Neural progenitor cell (in vitro differentiated cells): Measurements from ENCODE around the gene C1orf87. TPM values are rescaled to one million over a fixed set of nuclear protein-coding genes. Genes with fewer than 3 reads are reported as not detected.

ENCODE experiments used
- DNase-seq: peaks from one replicate; pipeline ENCODE4 v3.0.0-alpha.2; 2016; ENCODE audit warnings: low spot score
- H2AFZ ChIP-seq: fragments of 200-600 bp; sonication (generic); replicated peaks from 2 replicates; pipeline ENCODE4 v1.6.1; 2016; ENCODE audit warnings: antibody characterized with exemption
- H3F3A ChIP-seq: fragments of 200-600 bp; sonication (generic); 2 replicates; pipeline ENCODE4 v1.6.1; 2016; ENCODE audit warnings: antibody characterized with exemption, low read depth
- H3K27ac ChIP-seq: fragments of 200-600 bp; sonication (generic); 2 replicates; pipeline ENCODE4 v1.5.1; 2016; ENCODE audit warnings: mild to moderate bottlenecking
- H3K27me3 ChIP-seq: fragments of 200-600 bp; sonication (generic); 2 replicates; pipeline ENCODE4 v1.6.1; 2016; ENCODE audit warnings: mild to moderate bottlenecking, moderate library complexity
- H3K36me3 ChIP-seq: fragments of 200-600 bp; sonication (generic); 2 replicates; pipeline ENCODE4 v1.5.1; 2016
- H3K4me1 ChIP-seq: fragments of 200-600 bp; sonication (generic); 2 replicates; pipeline ENCODE4 v1.6.1; 2016; ENCODE audit warnings: mixed run types
- H3K4me2 ChIP-seq: fragments of 200-600 bp; sonication (generic); 2 replicates; pipeline ENCODE4 v1.6.1; 2016
- H3K4me3 ChIP-seq: fragments of 200-600 bp; sonication (generic); 2 replicates; pipeline ENCODE4 v1.5.1; 2016
- H3K79me2 ChIP-seq: fragments of 200-600 bp; sonication (generic); 2 replicates; pipeline ENCODE4 v1.6.1; 2016; ENCODE audit warnings: low read depth
- H3K9ac ChIP-seq: fragments of 200-600 bp; sonication (generic); 2 replicates; pipeline ENCODE4 v1.6.1; 2016
- H3K9me3 ChIP-seq: fragments of 200-600 bp; sonication (generic); 2 replicates; pipeline ENCODE4 v1.5.1; 2016; ENCODE audit warnings: low read depth
- H4K20me1 ChIP-seq: fragments of 200-600 bp; sonication (generic); 2 replicates; pipeline ENCODE4 v1.6.1; 2016; ENCODE audit warnings: low read depth
- H3K27ac Mint-ChIP-seq: 3 replicates; pipeline ENCODE4 v1.8.0; 2021; ENCODE audit warnings: mixed read lengths
- H3K27me3 Mint-ChIP-seq: 2 replicates; pipeline ENCODE4 v1.8.0; 2022; ENCODE audit warnings: low read depth, mild to moderate bottlenecking, inconsistent platforms, moderate library complexity, mixed read lengths; ENCODE audit not compliant: insufficient read depth
- H3K36me3 Mint-ChIP-seq: 3 replicates; pipeline ENCODE4 v1.8.0; 2021; ENCODE audit warnings: mixed read lengths
- H3K4me1 Mint-ChIP-seq: 3 replicates; pipeline ENCODE4 v1.8.0; 2021; ENCODE audit warnings: mixed read lengths
- H3K4me3 Mint-ChIP-seq: 3 replicates; pipeline ENCODE4 v1.8.0; 2021; ENCODE audit warnings: mild to moderate bottlenecking, moderate library complexity, mixed read lengths
- H3K9me3 Mint-ChIP-seq: 3 replicates; pipeline ENCODE4 v1.8.0; 2020; ENCODE audit warnings: mixed read lengths
- EZH2 ChIP-seq: fragments of 200-600 bp; sonication (generic); IDR thresholded peaks from 2 replicates; pipeline ENCODE4 v1.6.1; 2017; ENCODE audit warnings: antibody characterized with exemption, mild to moderate bottlenecking, moderate library complexity
- EZH2phosphoT487 ChIP-seq: fragments of 200-600 bp; sonication (generic); IDR thresholded peaks from 2 replicates; pipeline ENCODE4 v1.6.1; 2017; ENCODE audit warnings: antibody characterized with exemption
- total RNA-seq: library from RNA; depleted of rRNA; stranded (reverse); fragments of >200 nt; gene quantifications from 2 replicates; pipeline ENCODE4 v1.2.3, GENCODE V29; 2015; ENCODE audit warnings: low replicate concordance
- TF ChIP-seq, protein P1 (sequence below): fragments of 200-600 bp; sonication (generic); IDR thresholded peaks from 2 replicates; pipeline ENCODE4 v1.5.1; 2017; ENCODE audit warnings: antibody characterized with exemption, mild to moderate bottlenecking

The C1orf87 gene
- total RNA-seq, 1 donor from 2014 or later = not detected

DNA sequence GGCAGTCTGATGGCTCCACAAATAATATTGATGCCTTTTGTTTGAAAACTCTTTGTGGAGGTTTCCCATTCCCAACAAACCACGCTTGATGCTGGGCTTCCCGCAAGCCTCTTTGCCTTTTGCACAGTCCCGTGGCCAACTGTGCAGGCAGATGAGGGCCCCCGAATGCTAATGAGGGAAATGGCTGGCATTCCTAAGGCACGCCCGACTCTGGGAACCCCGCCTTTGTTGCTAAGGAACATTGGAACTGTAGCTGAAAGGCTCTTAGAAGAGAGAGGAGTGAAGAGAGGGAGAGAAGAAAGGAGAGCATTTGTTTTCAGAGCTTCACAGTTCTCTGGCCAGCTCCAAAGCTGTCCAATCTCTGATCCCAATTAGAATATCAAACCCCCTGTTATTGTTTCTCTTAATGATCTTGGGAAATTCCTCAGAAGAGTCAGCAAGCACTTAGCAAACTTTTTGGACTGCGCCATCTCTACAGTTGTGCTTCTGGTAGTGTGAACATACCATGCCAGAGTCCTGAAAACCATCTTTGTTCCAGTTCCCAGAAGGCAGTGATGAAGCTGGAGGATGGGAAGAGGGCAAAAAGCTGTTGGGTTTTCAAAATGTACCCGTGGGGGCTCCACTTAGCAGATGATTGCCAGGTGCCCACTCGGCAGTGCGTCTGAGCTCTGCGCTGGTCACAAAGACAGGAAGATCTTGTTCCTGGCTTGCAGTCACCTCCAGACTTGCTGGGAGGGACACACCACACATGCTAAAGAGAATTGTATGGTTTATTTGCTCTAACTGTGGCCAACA, 86.9 kb downstream of the C1orf87 start:
- Mint-ChIP-seq H3K4me3 (no peak overlapping the region), H3K4me1 (peaks cover 26% of the 10 kb centered on the region), H3K27me3 (peaks cover 2% of the 10 kb centered on the region), H3K9me3 (peaks cover 2% of the 10 kb centered on the region), H3K36me3 (peaks cover 2% of the 10 kb centered on the region), H3K27ac (peak overlapping the region; percentile 74)
- H3K4me1 ChIP-seq = peaks cover 18% of the 10 kb centered on the region
- no peaks in the 10 kb centered on the region for H4K20me1 ChIP-seq
- H3K79me2 ChIP-seq = no peaks in the 10 kb centered on the region
- H3K27ac ChIP-seq = no peak overlapping the region
- peak overlapping the region; percentile 13 for H3K4me2 ChIP-seq
- TF ChIP-seq EZH2 (no peak), EZH2phosphoT487 (no peak)
- TF ChIP-seq, protein P1, sequence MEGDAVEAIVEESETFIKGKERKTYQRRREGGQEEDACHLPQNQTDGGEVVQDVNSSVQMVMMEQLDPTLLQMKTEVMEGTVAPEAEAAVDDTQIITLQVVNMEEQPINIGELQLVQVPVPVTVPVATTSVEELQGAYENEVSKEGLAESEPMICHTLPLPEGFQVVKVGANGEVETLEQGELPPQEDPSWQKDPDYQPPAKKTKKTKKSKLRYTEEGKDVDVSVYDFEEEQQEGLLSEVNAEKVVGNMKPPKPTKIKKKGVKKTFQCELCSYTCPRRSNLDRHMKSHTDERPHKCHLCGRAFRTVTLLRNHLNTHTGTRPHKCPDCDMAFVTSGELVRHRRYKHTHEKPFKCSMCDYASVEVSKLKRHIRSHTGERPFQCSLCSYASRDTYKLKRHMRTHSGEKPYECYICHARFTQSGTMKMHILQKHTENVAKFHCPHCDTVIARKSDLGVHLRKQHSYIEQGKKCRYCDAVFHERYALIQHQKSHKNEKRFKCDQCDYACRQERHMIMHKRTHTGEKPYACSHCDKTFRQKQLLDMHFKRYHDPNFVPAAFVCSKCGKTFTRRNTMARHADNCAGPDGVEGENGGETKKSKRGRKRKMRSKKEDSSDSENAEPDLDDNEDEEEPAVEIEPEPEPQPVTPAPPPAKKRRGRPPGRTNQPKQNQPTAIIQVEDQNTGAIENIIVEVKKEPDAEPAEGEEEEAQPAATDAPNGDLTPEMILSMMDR = no peak
- H3K27me3 ChIP-seq = no peaks in the 10 kb centered on the region
- H3K4me3 ChIP-seq = no peak overlapping the region
- H3K36me3 ChIP-seq = no peaks in the 10 kb centered on the region
- H3K9ac ChIP-seq = no peak overlapping the region
- no peaks in the 10 kb centered on the region for H3K9me3 ChIP-seq
- peaks cover 12% of the 10 kb centered on the region for H3F3A ChIP-seq
- peak overlapping the region; percentile 76 for H2AFZ ChIP-seq
- peak; percentile 31 for DNase-seq

DNA sequence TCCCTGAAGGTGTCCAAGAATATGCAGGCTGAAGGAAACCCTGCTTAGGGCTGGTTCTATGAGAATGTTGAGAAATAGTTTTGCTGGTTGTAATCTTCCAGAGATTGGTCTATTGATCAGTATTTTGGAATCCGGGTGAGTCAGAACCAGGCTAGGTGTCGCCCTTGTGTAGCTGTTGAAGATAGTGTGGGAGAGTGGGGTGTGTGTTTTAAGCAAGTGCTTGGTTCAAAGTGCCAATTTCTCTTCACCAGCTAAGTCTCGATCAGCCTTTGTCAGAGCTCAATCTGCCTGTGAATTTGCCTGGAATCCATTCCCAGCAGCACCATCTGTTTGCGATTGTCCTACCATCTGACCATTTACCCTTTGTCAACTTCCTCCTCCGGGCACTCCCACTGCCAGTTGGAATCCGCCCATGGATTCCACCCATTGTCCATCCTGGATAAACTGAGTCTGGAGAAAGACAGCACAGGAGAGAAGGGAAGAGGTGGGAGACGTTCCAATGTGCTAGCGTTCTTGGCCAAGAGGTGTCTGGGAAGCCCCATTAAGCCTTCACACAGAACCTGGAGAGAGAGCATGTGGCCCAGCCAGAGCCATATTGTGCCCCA, 87.6 kb downstream of the C1orf87 start:
- Histone ChIP-seq H3K4me3 (no peak overlapping the region), H3K27ac (no peak overlapping the region), H3F3A (peaks cover 16% of the 10 kb centered on the region), H3K4me2 (no peak overlapping the region), H3K4me1 (peaks cover 23% of the 10 kb centered on the region), H3K79me2 (no peaks in the 10 kb centered on the region), H3K9ac (no peak overlapping the region), H3K36me3 (no peaks in the 10 kb centered on the region), H3K9me3 (no peaks in the 10 kb centered on the region), H2AFZ (no peak overlapping the region), H4K20me1 (no peaks in the 10 kb centered on the region), H3K27me3 (no peaks in the 10 kb centered on the region)
- H3K27ac Mint-ChIP-seq = no peak overlapping the region
- H3K36me3 Mint-ChIP-seq = peaks cover 2% of the 10 kb centered on the region
- H3K27me3 Mint-ChIP-seq = peaks cover 2% of the 10 kb centered on the region
- H3K4me1 Mint-ChIP-seq = peaks cover 30% of the 10 kb centered on the region
- H3K9me3 Mint-ChIP-seq = peaks cover 2% of the 10 kb centered on the region
- no peak for DNase-seq
- H3K4me3 Mint-ChIP-seq = no peak overlapping the region
- TF ChIP-seq EZH2 (no peak), EZH2phosphoT487 (no peak)
- TF ChIP-seq, protein P1 = no peak

DNA sequence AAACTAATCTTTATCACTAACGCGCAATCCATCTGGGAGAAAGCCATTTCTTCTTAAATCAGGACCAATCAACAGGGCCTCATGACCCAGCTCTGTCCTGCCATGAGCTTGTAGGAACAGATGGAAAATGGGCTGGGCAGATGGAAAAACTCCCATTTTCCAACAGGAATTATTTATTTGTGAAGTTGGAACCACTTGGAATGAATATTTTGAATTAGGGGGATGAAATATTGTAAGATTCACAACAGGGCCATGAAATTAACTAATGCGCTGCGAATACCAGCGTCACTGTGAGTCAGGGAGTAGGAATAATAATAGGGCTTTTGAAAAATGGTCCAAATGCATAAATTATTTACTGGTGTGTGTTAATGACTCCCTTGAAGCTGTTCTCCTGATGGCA, 93.9 kb downstream of the C1orf87 start:
- peaks cover 22% of the 10 kb centered on the region for H3K4me1 ChIP-seq
- no peak for DNase-seq
- no peaks in the 10 kb centered on the region for H3K36me3 ChIP-seq
- H3K79me2 ChIP-seq = no peaks in the 10 kb centered on the region
- H3K4me1 Mint-ChIP-seq = peaks cover 17% of the 10 kb centered on the region
- no peak overlapping the region for H3K4me3 ChIP-seq
- H3F3A ChIP-seq = peaks cover 16% of the 10 kb centered on the region
- no peak overlapping the region for H3K4me3 Mint-ChIP-seq
- no peaks in the 10 kb centered on the region for H3K9me3 ChIP-seq
- no peak overlapping the region for H3K4me2 ChIP-seq
- no peak for TF ChIP-seq EZH2phosphoT487
- TF ChIP-seq, protein P1 = no peak
- TF ChIP-seq EZH2 = no peak
- peaks cover 18% of the 10 kb centered on the region for H3K27me3 ChIP-seq
- no peaks in the 10 kb centered on the region for H4K20me1 ChIP-seq
- H3K9me3 Mint-ChIP-seq = no peaks in the 10 kb centered on the region
- H3K27ac ChIP-seq = no peak overlapping the region
- H2AFZ ChIP-seq = no peak overlapping the region
- H3K27ac Mint-ChIP-seq = no peak overlapping the region
- H3K27me3 Mint-ChIP-seq = peaks cover 8% of the 10 kb centered on the region
- H3K9ac ChIP-seq = no peak overlapping the region
- no peaks in the 10 kb centered on the region for H3K36me3 Mint-ChIP-seq
